Femur (tissue), 1 donor: ENCODE measurements around the gene STK35.
A peak's percentile ranks its signal among the peaks of the same experiment; 100 is the strongest.
"Not testable (repeated sequence)": the region's sequence is repeated elsewhere in the genome, so short reads cannot be mapped to it uniquely, and the experiment has no call there.

Experiments used
- DNase-seq: peaks from one replicate; pipeline ENCODE4 v3.0.0-alpha.2; 2017

STK35 gene

GRCh38 chr20:2163757-2164156, 62.1 kb downstream of the STK35 start:
- DNase-seq = no peak

DNA sequence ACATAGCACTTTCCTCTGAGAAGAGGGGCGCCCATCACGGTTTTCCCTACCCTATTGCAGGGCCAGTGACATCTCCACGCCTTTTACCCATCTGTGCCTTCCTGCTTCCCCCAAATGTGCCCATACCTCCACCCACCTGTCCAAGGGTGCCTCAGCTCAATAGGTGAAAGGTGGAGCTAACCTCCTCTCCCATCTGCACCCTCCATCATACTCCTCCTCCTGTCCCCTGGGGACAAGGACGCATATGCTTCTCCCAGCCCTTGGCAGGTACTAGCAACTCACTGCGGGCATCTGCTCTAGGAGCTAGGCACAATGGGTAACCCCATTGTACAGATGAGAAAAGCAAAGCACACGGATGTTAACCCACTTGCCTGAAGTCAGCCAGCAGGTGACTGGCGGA, 62.8 kb downstream of the STK35 start:
- DNase-seq = no peak

DNA sequence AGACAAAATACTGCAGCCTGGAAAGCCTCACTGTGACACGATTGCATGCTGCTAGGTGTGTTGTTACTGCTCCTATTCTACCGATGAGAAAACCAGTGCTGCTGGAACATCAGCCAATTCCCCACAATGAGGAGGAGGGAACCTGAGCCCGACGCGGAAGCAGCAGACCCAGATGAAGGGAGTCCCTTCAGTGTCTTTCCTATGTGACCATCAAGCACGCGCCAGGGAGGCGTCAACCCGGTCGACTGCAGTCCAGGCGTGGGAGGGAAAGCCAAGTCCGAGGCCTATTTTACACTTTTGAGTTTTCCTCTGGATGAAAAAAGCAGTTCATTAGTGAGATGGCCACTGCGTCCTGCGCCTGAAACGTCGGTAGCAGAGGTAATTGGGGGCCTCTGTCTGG, 63.3 kb downstream of the STK35 start:
- DNase-seq = no peak

DNA sequence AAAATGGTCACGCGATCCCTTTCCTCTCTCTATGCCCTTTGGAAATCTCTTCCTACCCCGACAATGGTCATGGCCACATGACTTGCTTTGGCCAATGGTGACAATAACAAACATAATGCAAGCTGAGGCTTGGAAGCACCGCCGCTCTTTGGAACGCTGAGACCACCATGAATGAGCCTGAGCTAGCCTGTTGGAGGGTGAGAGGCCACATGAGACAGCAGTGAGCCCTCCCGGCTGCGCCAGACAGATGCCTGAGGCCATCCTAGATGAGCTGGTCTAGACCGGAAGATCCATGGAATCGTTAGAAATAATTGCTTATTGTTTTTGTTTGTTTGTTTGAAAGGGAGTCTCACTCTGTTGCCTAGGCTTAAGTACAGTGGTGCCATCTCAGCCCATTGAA, 64.2 kb downstream of the STK35 start:
- no peak for DNase-seq

- DNase-seq = no peak
Measured at GRCh38 chr20:2167112-2167511, 65.5 kb downstream of the STK35 start.

DNA sequence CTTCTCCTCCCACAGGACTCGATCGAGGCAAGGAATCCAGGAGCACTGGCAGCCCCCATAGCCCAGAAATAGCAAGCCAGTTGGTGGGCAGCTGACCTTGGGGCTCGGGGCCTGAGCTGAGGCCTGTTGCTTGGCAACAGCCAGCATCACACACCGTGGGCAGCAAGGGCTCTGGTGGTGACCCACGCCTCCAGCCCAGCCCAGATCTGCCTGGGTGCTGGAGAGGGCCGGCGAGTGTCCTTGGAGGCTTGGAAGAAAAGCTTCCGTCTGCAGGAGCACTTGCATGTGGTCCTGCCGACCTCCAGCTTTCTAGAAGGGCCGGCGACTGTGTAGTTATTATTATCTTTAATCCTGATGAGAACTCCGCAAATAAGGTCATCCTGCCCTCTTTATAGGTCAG, 67.3 kb downstream of the STK35 start:
- DNase-seq = no peak

GRCh38 chr20:2169456-2170088, 67.9 kb downstream of the STK35 start:
- DNase-seq = no peak

- no peak for DNase-seq
Measured at GRCh38 chr20:2170404-2170803, 68.8 kb downstream of the STK35 start.

DNA sequence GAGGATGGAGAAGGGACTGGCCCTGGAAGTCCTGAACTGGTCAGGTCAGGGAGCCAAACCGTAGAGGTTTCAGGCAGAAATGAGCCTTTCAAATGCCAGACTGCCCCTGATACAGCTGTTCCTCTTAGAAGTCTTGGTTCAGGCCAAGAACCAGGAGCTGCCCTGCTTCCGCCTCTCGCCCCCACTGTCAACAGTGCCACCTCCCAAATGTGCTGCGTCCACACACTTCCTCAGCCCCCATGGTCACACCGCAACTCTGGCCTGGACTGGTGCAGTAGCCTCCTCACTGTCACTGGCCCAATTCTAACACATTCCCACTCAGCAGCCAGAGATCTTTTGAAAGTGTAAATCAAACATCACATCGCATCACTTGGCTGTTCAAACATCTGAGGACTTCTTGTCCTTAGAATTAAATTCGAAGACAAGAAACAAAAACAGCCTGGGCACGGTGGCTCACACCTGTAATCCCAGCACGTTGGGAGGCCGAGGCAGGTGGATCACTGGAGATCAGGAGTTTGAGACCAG, 69.7 kb downstream of the STK35 start:
- no peak for DNase-seq

- DNase-seq = not testable (repeated sequence)
Measured at GRCh38 chr20:2171840-2172239, 70.2 kb downstream of the STK35 start.

DNA sequence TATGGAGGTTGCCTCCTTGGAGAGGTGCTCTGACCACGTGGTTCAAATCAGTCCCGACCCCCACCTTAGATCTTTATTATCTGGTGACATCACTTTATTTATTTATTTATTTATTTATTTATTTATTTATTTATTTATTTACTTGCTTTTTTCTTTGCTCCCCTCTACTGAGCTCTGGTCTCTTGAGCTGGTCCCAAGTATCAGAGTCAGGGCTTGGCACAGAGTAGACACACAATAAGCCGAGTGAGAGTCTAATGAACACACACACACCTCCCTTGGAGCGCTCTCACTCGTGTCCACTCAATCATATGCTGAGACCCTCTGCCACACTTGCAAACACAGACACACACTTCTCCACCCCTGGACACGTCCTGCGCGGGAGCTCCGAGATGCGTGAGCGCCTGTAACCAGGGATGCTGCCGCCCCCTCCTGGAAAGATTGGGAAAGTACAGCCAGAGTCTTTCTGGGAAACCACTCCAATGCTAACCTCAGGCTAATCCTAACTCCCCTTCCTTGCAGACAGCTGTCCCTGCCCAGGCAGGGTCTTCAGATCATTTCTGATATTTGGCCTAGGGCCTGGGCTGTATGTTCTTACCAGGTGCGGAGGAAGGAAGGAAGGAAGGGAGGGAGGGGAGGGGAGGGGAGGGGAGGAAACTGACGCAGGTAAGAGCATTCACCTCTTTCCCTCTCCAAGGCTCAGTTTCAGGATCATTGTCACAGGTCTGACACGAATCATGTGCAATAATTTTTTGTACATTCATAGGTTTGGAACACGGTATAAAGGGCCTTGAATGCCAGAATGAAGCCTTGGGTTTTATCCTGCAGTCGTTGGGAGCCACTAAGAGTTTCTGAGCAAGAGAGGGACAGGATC, 70.9 kb downstream of the STK35 start:
- DNase-seq = peak; percentile 78

GRCh38 chr20:2173186-2173585, 71.6 kb downstream of the STK35 start:
- DNase-seq = no peak

DNA sequence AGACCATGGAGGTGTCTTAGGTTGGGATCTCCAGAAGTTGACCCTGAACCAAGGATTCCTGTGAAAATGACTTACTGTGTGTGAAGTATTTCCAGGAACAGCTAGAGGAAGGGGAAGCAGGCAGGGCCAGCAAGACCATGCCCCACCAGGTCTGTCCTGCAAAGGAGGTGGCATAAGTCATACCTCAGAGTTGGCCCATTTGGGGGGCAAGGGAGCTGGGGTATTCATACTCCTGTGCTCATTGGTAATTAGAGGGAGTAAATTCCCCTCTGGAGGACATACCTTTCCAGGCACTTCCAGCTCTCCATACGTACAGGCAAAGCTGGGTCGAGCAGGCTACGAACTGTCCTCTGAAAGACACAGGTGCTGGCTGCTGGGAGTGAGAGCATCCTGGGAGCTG, 72.4 kb downstream of the STK35 start:
- DNase-seq = no peak

DNA sequence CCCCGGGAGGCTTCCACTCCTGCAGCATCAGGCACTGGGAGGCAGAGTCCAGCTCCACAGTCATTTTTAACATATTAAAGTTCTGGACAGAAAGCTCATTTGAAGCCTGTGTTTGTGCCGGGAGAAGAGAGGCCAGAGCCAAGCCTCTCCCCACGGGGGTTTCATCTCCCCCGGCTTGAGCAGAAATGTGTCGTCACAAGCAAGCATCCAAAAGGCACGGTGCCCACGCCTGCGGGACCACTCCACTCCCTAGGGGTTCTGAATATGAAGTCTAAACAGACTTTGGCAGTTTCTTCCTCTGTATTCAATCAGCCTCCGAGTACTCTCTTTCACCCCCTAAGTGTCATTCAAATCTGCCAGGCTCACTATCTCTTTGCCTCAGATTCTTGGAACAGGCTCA, 75.3 kb downstream of the STK35 start:
- DNase-seq = no peak

DNA sequence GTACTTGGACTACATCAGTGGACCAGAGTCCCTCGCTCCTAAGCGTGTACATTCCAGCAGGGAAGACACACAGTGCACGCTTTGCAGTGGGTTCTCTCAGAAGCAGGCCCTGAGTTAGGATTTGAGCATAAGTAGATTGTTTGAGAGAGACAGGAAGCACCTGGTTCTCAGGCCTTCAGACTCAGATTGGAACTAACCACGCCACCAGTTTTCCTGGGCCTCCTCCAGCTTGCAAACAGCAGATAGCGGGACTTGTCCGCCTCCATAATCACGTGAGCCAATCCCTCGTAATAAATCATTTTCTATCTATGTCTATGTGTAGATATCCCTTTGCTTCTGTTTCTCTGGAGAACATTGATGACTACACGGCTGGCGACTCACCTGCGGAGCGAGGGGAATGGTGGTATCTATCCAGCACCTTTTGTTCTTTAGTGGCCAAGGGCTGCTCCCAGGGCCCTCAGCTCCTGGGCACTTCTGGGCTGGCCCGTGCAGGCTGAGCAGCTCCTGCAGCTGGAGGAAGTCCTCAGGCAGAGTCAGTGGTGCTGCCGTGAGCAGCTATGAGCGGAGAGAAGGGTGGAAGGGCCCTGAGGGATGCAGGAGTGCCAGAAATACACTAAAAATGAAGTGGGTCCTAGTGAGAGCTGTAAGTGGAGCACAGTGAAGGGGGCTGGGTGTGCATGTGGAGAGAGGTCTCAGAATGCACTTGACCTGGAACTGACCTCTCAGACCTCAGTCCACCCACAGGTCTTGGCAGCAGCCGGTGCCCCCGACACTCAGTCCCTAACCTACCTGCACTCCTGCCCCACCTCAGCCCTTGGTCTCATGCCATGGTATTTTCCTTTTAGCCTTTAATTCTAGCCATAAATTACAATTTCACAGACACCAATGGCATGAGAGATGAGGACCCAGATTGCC, 76.9 kb downstream of the STK35 start:
- DNase-seq = no peak

DNA sequence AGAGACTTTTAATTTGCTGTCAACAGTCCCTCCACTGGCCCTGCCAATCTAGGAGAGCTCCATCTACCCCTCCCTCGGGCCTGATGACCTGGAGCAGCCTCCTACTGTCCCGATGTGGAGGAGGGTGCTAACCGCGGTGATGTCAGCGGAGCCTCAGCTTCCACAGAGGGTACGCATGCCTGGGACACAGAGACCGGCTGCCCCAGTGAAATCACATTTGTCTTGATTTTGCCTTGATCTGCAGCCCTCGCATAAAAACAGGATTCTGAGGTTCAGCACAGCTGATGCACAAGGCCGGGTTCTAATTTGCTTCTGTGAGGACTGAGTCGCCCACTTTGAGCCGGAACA, 77.6 kb downstream of the STK35 start:
- DNase-seq = no peak

- no peak for DNase-seq
Measured at GRCh38 chr20:2179949-2180348, 78.3 kb downstream of the STK35 start.

DNA sequence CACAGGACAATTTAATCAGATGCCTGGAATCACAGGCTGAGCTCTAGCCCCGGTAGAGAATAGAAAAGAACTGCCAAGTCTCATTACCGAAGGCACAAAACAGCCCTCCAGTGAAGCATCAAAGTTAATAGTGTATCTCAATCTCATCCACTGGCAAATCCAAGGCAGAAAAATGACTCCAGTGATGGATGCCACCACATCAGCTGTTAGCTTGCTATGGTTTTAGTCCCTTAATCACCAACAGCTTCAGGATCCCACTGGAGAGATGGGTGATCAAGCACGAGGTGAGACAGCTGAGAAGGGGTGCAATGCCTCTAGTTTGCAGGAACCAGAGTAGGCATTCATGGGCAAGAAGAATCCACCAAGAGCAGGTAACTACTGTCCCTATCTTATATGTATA, 81.8 kb downstream of the STK35 start:
- no peak for DNase-seq

DNA sequence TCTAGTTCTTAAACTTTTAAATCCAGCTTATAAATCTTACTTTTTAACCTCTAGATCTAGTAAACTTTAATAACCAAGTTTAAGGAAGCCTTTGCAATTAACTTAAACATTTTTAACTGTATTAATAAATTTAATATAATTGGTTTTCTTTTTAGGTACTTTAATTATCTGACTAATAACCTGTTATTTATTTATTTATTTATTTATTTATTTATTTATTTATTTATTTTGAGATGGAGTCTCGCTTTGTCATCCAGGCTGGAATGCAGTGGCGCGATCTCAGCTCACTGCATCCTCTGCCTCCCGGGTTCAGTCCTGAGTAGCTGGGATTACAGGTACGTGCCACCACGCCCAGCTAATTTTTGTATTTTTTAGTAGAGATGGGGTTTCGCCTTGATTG, 83.3 kb downstream of the STK35 start:
- not testable (repeated sequence) for DNase-seq

- no peak for DNase-seq
Measured at GRCh38 chr20:2195614-2196013, 94.0 kb downstream of the STK35 start.

- no peak for DNase-seq
Measured at GRCh38 chr20:2197166-2197565, 95.5 kb downstream of the STK35 start.
